ENCODE measurements around the gene GEMIN2.

- TF ChIP-seq CTCF (IDR thresholded peaks at IDR 0.05) (no peak), EZH2 (IDR thresholded peaks at IDR 0.05) (no peak)
These were observed 46.4 kb downstream of the GEMIN2 start for GRCh38 chr14:39160494-39160893.
